GM12878 (cell line): ENCODE measurements around the gene GSG1L. TPM values are rescaled to one million over a fixed set of nuclear protein-coding genes. Genes with fewer than 3 reads are reported as not detected.

ENCODE experiments used
- ATAC-seq: fragments of 200-7000 bp; cut with Tn5 transposase; 3 replicates; pipeline ENCODE4 v1.9.1; 2020; ENCODE audit warnings: mild to moderate bottlenecking, moderate library complexity
- BruUV-seq: library from RNA; stranded (reverse); fragments of 400-500 nt; replicated peaks from 2 replicates; lab custom pipeline; 2021; lab: Mats Ljungman, UMichigan
- CTCF ChIA-PET: fragments of 300-600 bp; sonication (Branson Sonifier 250); formaldehyde crosslinking; extraction: SDS; loops from one replicate; lab custom pipeline; 2021; ENCODE audit warnings: inconsistent platforms; lab: Yijun Ruan, JAX
- POLR2A ChIA-PET: fragments of 350-600 bp; formaldehyde crosslinking; extraction: SDS; loops from one replicate; lab custom pipeline; 2021; ENCODE audit warnings: inconsistent platforms; lab: Charles Lee
- RAD21 ChIA-PET: fragments of 300-600 bp; sonication (Branson Sonifier 250); formaldehyde crosslinking; loops from one replicate; lab custom pipeline; 2023; ENCODE audit warnings: antibody characterized with exemption; ENCODE audit not compliant: unreplicated experiment; lab: Charles Lee
- SMC1A ChIA-PET: fragments of 300-600 bp; sonication (Branson Sonifier 250); formaldehyde crosslinking; loops from one replicate; lab custom pipeline; 2023; ENCODE audit not compliant: unreplicated experiment, uncharacterized antibody; lab: Charles Lee
- DNase-seq: peaks from one replicate; pipeline ENCODE4 v3.0.0-alpha.2; 2011; ENCODE audit warnings: low read depth, low spot score
- FAIRE-seq: peaks from 3 replicates; lab custom pipeline; 2011; peaks lifted over from hg19 to GRCh38; lab: Jason Lieb, UNC
- H2AFZ ChIP-seq: 2 replicates; pipeline ENCODE4 v1.6.0; 2011; ENCODE audit warnings: low read depth, low read length, control low read depth; ENCODE audit not compliant: control insufficient read depth
- H3K27ac ChIP-seq: 2 replicates; pipeline ENCODE4 v1.5.1; 2011; ENCODE audit warnings: control low read depth; ENCODE audit not compliant: control insufficient read depth, insufficient read depth
- H3K27me3 ChIP-seq, 2 experiments: replicated peaks in 1 of 2; 2 replicates each; pipeline versions ENCODE4 v1.6.0 to v1.6.1; 2011; ENCODE audit warnings: low read length in 1 of 2; ENCODE audit not compliant: control insufficient read depth in 2 of 2, insufficient read depth in 2 of 2
- H3K36me3 ChIP-seq, 2 experiments: 2 replicates each; pipeline ENCODE4 v1.5.1; 2011; ENCODE audit warnings: low read length in 1 of 2; ENCODE audit not compliant: control insufficient read depth in 2 of 2, insufficient read depth in 2 of 2
- H3K4me1 ChIP-seq: 2 replicates; pipeline ENCODE4 v1.6.1; 2011; ENCODE audit warnings: mild to moderate bottlenecking, low read length, moderate library complexity, mixed read lengths; ENCODE audit not compliant: control insufficient read depth, insufficient read depth
- H3K4me2 ChIP-seq: 2 replicates; pipeline ENCODE4 v1.6.0; 2011; ENCODE audit warnings: control low read depth; ENCODE audit not compliant: control insufficient read depth, insufficient read depth
- H3K4me3 ChIP-seq: fragments of 200-600 bp; sonication (generic); 2 replicates; pipeline ENCODE4 v1.5.1; 2016
- H3K79me2 ChIP-seq: 2 replicates; pipeline ENCODE4 v1.6.0; 2011; ENCODE audit warnings: low read length; ENCODE audit not compliant: control insufficient read depth, insufficient read depth
- H3K9ac ChIP-seq: 2 replicates; pipeline ENCODE4 v1.8.0; 2011; ENCODE audit warnings: low read length, control low read depth, mixed read lengths; ENCODE audit not compliant: control insufficient read depth, insufficient read depth
- H3K9me3 ChIP-seq: replicated peaks from 3 replicates; pipeline ENCODE4 v1.5.1; 2011; ENCODE audit warnings: mild to moderate bottlenecking, low read length; ENCODE audit not compliant: control insufficient read depth, insufficient read depth
- H4K20me1 ChIP-seq: 2 replicates; pipeline ENCODE4 v1.6.0; 2011; ENCODE audit not compliant: control insufficient read depth, insufficient read depth
- BRCA1 ChIP-seq: IDR thresholded peaks from 2 replicates; pipeline ENCODE4 v1.6.1; 2011; ENCODE audit warnings: low read depth, low read length, improper control_type of control experiment
- EGR1 ChIP-seq, 2 experiments: IDR thresholded peaks; 1 replicate in 1 of 2; 2 replicates in 1 of 2; pipeline ENCODE4 v1.6.1; 2011 to 2012; ENCODE audit warnings: low read depth in 2 of 2, low read length in 2 of 2, borderline replicate concordance in 1 of 2, mild to moderate bottlenecking in 1 of 2, moderate library complexity in 1 of 2
- EP300 ChIP-seq, 2 experiments: fragments of 150-350 bp in 1 of 2; IDR thresholded peaks; 2 replicates each; pipeline ENCODE4 v1.6.1; 2011 to 2012; ENCODE audit warnings: low read depth in 2 of 2, low read length in 2 of 2, borderline replicate concordance in 1 of 2, improper control_type of control experiment in 1 of 2, inconsistent platforms in 1 of 2; ENCODE audit not compliant: control insufficient read depth in 1 of 2
- HCFC1 ChIP-seq: fragments of 150-350 bp; IDR thresholded peaks from 2 replicates; pipeline ENCODE4 v1.6.1; 2014; ENCODE audit warnings: low read length
- IRF4 ChIP-seq: IDR thresholded peaks from 2 replicates; pipeline ENCODE4 v1.6.1; 2011; ENCODE audit warnings: low read depth, low read length
- NFIC ChIP-seq: IDR thresholded peaks from 2 replicates; pipeline ENCODE4 v1.6.1; 2012; ENCODE audit warnings: low read depth, mild to moderate bottlenecking, inconsistent platforms, low read length, moderate library complexity
- NRF1 ChIP-seq: conservative IDR thresholded peaks from 2 replicates; pipeline ENCODE4 v1.6.1; 2011; ENCODE audit warnings: mild to moderate bottlenecking, low read depth, low read length, improper control_type of control experiment
- YBX1 ChIP-seq: fragments of 450-650 bp; IDR thresholded peaks from 2 replicates; pipeline ENCODE4 v1.6.1; 2016; ENCODE audit warnings: antibody characterized with exemption
- ZNF384 ChIP-seq: IDR thresholded peaks from 2 replicates; pipeline ENCODE4 v1.6.1; 2012; ENCODE audit warnings: low read depth, mild to moderate bottlenecking, low read length, improper control_type of control experiment, borderline replicate concordance
- WGBS: methylation state at CpG from one replicate; pipeline ENCODE4 v1.1.6; 2016; ENCODE audit warnings: low lambda C conversion rate; ENCODE audit not compliant: insufficient replicate concordance, insufficient coverage; ENCODE audit errors: missing lambda C conversion rate; 5-methylcytosine and 5-hydroxymethylcytosine counted together
- in situ Hi-C: fragments of 300-500 bp; cut with MboI; formaldehyde crosslinking; loops from 9 replicates; pipeline ENCODE4 v1.14.3; 2018; ENCODE audit warnings: mixed read lengths
- intact Hi-C: fragments of 100-400 bp; cut with micrococcal nuclease; formaldehyde crosslinking; loops from one replicate; pipeline ENCODE4 v1.14.2; 2022; ENCODE audit not compliant: unreplicated experiment
- polyA plus RNA-seq, 11 experiments: library from polyadenylated mRNA; depleted of rRNA in 4 of 11; unstranded in 6 of 11; stranded (reverse) in 5 of 11; fragments of >200 nt; fragmentation: Nextera tagmentation in 4 of 11; fragmentation: Illumina TruSeq in 1 of 11; extraction: Ambion mirVana in 4 of 11; extraction: Trizol in 1 of 11; gene quantifications; 1 replicate in 1 of 11; 2 replicates in 10 of 11; pipeline versions ENCODE4 v1.2.1 to v1.2.3, GENCODE V29; 2011 to 2016; ENCODE audit warnings: inconsistent platforms in 2 of 11, missing spikeins in 2 of 11, low read depth in 1 of 11
- total RNA-seq, 4 experiments: library from RNA; depleted of rRNA in 3 of 4; stranded (reverse); fragments of >200 nt in 3 of 4; fragmentation: Illumina TruSeq in 1 of 4; extraction: Trizol in 1 of 4; gene quantifications; 2 replicates each; pipeline versions ENCODE4 v1.2.1 to v1.2.3, GENCODE V29; 2013 to 2021
- TF ChIP-seq, protein P1 (sequence below): IDR thresholded peaks from 2 replicates; pipeline ENCODE4 v1.6.1; 2012; ENCODE audit warnings: low read depth, low read length, improper control_type of control experiment
- TF ChIP-seq, protein P2 (sequence below): fragments of 450-650 bp; IDR thresholded peaks from 2 replicates; pipeline ENCODE4 v1.6.1; 2018; ENCODE audit warnings: mild to moderate bottlenecking, low read depth, moderate library complexity; ENCODE audit not compliant: partially characterized antibody
- TF ChIP-seq, protein P3 (sequence below): fragments of 450-650 bp; IDR thresholded peaks from 2 replicates; pipeline ENCODE4 v1.6.1; 2017; ENCODE audit warnings: mild to moderate bottlenecking, moderate library complexity

GSG1L gene
- total and polyA plus RNA-seq, 10 of the 15 experiments (the other 5 are each of a cell fraction or from before 2014, with no cell fraction given): not detected

DNA sequence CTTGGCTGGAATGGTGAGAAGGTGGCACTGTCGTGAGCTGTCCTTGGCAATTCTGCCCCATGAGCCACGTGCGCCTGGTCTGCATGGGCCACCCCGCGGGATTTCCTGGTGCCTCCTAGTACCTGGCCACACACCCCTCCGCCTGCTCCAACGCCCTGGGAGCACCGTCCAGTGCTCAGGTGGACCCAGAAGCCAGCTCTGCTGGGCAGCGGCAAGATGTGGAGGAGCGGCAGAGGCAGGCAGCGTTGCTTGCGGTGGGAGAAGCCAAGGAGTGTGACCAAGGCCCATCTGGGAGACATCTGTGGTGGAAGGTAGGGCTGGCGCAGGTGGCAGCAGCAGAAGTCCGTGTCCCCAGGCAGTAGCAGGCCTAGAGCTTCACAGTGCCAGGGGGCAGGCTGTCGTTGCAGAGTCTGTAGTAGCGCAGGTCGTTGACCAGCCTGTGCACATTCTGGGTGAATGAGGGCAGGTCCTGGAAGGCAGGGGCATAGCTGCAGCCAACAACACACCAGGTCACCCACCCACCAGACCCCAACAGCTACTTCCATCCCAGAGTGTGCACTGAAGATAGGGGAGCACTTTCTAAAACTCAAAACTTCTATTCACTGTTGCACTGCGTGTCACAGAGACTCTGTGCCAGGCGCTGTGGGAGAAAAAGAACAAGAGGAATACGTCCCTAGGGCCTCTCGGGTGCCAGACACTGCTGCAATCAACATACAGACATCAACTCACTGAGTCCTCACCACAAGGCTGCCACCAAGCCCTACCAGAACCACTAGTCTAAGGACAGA, 34.9 kb upstream of the GSG1L start:
- in situ Hi-C loops: no loop called here
- Histone ChIP-seq H2AFZ (no peak overlapping the region), H4K20me1 (no peaks in the 10 kb centered on the region), H3K4me3 (no peak overlapping the region), H3K79me2 (no peaks in the 10 kb centered on the region), H3K4me2 (no peak overlapping the region), H3K27me3 (no peaks in the 10 kb centered on the region), H3K36me3 (peaks cover 30 to 34% of the 10 kb centered on the region in 2 experiments), H3K9me3 (no peaks in the 10 kb centered on the region), H3K27ac (no peak overlapping the region), H3K4me1 (no peaks in the 10 kb centered on the region), H3K9ac (no peak overlapping the region)
- intact Hi-C loops: no loop called here
- POLR2A ChIA-PET: no interaction called here
- DNase-seq (no peak), ATAC-seq (no peak), FAIRE-seq (no peak)
- CTCF ChIA-PET: interaction anchor here (0.6 kb wide), 1 partner anchor 120 kb away, joined by 3 read pairs; no protein-coding TSS in a partner anchor
- WGBS: 95% methylated on average over 21 of the region's 21 CpGs
- SMC1A ChIA-PET: no interaction called here
- RAD21 ChIA-PET: no interaction called here
- BruUV-seq: no TSS peak
- no peak for TF ChIP-seq YBX1
- no peak for TF ChIP-seq BRCA1
- no peak for TF ChIP-seq IRF4
- no peak for TF ChIP-seq ZNF384
- TF ChIP-seq NRF1: no peak
- TF ChIP-seq, protein P1, sequence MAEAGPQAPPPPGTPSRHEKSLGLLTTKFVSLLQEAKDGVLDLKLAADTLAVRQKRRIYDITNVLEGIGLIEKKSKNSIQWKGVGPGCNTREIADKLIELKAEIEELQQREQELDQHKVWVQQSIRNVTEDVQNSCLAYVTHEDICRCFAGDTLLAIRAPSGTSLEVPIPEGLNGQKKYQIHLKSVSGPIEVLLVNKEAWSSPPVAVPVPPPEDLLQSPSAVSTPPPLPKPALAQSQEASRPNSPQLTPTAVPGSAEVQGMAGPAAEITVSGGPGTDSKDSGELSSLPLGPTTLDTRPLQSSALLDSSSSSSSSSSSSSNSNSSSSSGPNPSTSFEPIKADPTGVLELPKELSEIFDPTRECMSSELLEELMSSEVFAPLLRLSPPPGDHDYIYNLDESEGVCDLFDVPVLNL: no peak
- TF ChIP-seq HCFC1: no peak
- TF ChIP-seq EP300 (IDR thresholded peaks at IDR 0.05; ENCODE audit: borderline replicate concordance in 1 of 2, control insufficient read depth in 1 of 2, low read depth in 2 of 2, low read length in 2 of 2): no peak
- TF ChIP-seq, protein P2, sequence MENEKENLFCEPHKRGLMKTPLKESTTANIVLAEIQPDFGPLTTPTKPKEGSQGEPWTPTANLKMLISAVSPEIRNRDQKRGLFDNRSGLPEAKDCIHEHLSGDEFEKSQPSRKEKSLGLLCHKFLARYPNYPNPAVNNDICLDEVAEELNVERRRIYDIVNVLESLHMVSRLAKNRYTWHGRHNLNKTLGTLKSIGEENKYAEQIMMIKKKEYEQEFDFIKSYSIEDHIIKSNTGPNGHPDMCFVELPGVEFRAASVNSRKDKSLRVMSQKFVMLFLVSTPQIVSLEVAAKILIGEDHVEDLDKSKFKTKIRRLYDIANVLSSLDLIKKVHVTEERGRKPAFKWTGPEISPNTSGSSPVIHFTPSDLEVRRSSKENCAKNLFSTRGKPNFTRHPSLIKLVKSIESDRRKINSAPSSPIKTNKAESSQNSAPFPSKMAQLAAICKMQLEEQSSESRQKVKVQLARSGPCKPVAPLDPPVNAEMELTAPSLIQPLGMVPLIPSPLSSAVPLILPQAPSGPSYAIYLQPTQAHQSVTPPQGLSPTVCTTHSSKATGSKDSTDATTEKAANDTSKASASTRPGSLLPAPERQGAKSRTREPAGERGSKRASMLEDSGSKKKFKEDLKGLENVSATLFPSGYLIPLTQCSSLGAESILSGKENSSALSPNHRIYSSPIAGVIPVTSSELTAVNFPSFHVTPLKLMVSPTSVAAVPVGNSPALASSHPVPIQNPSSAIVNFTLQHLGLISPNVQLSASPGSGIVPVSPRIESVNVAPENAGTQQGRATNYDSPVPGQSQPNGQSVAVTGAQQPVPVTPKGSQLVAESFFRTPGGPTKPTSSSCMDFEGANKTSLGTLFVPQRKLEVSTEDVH: no peak
- TF ChIP-seq NFIC: no peak
- no peak for TF ChIP-seq EGR1 (IDR thresholded peaks at IDR 0.05; ENCODE audit: borderline replicate concordance in 1 of 2, low read depth in 2 of 2, low read length in 2 of 2)
- TF ChIP-seq, protein P3, sequence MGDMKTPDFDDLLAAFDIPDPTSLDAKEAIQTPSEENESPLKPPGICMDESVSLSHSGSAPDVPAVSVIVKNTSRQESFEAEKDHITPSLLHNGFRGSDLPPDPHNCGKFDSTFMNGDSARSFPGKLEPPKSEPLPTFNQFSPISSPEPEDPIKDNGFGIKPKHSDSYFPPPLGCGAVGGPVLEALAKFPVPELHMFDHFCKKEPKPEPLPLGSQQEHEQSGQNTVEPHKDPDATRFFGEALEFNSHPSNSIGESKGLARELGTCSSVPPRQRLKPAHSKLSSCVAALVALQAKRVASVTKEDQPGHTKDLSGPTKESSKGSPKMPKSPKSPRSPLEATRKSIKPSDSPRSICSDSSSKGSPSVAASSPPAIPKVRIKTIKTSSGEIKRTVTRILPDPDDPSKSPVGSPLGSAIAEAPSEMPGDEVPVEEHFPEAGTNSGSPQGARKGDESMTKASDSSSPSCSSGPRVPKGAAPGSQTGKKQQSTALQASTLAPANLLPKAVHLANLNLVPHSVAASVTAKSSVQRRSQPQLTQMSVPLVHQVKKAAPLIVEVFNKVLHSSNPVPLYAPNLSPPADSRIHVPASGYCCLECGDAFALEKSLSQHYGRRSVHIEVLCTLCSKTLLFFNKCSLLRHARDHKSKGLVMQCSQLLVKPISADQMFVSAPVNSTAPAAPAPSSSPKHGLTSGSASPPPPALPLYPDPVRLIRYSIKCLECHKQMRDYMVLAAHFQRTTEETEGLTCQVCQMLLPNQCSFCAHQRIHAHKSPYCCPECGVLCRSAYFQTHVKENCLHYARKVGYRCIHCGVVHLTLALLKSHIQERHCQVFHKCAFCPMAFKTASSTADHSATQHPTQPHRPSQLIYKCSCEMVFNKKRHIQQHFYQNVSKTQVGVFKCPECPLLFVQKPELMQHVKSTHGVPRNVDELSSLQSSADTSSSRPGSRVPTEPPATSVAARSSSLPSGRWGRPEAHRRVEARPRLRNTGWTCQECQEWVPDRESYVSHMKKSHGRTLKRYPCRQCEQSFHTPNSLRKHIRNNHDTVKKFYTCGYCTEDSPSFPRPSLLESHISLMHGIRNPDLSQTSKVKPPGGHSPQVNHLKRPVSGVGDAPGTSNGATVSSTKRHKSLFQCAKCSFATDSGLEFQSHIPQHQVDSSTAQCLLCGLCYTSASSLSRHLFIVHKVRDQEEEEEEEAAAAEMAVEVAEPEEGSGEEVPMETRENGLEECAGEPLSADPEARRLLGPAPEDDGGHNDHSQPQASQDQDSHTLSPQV: no peak
